HG03095 (cell line): ENCODE results near the gene RAB36.

Experiments
- ATAC-seq: cut with Tn5 transposase; IDR thresholded peaks from one replicate; pipeline ENCODE4 v1.9.1; 2021; ENCODE audit warnings: moderate library complexity; ENCODE audit not compliant: unreplicated experiment

Gene RAB36

DNA sequence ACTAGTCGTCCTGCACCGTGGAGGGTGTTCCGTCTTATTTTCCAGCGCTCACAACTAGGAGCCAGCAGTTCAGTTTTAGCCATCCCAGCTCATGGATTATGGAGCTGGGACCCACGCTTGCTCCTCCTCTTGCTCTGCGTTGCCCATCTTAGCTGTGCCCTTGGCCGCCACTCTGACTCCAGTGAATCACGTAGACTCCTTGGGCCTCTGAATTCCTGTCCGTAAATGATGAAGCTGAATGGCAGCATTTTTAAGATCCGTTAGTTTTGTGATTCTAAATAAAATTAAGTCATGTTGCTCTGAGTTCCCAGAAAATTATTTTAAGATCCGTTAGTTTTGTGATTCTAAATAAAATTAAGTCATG lies 58.8 kb downstream of the RAB36 start:
- no peak for ATAC-seq

DNA sequence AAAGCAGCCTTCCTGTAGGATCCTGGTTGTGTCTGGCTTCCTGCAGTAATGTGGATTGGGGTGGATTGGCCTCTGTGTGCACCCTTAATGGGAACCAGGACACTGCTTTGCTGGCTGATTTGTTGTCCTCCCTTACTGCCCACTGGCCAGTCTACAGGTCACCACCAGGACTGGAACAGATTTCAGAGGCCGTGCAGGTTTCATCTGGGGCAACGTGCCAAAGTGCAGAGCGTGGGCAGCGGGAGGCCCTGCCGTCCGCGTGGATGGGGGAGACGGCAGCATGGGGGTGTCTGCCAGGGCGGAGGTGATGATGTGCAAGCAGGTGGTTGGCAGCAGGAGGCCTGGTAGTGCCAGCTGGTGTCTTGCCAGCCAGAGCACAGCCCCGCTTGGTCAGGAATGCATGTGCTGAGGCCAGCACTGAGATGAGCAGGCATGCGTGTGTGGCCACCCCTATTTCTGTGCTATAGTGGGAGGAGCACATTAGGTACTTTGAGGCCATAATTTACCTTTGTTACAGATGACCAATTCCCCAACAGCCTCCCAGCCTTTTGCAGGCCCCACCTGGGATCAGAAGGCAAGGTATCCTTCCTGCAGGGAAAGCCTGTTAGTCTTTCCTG lies 59.4 kb downstream of the RAB36 start:
- ATAC-seq = no peak

DNA sequence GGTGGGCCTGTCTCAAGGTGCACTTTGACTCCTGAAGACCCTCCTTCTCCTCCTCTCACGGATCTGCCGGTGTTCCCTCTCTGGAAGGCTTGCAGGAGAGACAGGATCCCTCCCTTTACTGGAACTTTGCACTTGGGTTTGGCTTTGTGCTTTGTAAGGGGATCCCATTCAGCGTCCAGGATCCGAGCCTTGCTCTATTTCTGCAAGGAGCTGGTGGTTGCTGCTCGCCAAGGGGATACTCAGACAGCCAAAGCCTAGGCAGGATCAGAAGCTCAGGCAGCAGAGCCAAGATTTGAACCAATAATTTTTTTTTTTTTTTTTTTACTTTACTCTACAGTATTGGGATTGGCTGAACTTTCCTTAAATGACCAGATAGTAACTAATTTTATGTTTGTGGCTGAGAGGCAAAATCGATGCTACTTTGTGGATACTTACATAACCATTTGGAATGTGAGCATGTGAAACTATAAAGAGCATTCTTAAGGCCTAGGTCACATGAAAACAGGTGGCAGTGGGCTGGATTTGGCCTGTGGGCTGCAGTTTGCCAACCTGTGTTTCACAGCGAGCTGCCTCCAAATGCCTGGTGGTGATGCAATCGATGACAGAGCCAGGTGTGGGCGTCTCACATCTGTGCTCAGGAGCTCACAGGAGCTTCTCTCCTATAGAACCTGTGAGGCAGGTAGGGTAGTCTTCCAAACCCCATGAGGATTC lies 60.2 kb downstream of the RAB36 start:
- no peak for ATAC-seq

DNA sequence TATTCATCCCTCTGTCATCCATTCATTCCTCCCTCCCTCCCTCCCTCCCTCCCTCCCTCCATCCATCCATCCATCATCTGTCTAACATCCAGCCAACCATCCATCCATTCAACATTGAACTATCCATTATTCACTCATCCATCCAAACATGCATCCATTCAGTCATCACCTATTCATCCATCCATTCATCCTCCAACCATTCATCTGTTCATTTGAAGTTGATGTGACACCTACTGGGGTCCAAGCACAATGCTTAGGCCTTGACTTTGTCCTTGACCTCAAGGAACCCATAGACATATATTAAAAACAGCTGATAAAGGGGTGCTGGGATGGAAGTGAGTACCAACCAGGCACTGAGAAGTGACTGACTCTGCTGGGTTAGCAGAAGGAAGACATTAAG lies 61.6 kb downstream of the RAB36 start:
- ATAC-seq = no peak

DNA sequence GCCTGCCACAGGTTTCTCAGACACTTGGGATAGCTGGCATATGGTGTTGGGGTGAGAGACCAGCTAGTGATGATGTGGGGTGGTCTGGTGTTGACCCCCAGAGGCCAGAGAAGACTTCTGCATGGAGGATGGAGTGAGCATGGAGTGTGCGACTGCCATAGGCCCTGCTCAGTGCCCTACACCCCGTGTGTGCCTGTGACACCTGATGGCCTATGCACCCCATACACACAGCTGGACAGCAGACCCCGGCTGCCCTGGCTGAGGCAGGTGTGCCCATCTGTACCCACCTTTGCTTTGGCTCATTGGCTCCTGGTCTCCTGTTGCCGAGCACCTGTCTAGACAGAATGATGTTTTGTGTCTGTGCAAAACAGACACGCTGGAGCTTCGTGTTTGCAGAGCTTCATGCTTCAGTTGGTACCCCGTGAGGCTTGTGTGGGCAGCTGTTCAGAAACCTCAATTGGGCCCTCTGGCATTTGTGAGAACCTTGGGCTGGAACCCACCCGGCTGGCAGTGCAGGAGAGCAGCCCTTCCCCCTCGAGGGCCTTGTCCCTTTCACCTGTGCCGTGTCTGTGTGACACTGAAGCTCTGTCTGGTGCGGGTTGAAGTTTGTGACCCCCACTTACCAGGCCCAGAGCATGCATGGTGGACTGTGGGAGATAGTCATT lies 62.6 kb downstream of the RAB36 start:
- ATAC-seq = no peak

DNA sequence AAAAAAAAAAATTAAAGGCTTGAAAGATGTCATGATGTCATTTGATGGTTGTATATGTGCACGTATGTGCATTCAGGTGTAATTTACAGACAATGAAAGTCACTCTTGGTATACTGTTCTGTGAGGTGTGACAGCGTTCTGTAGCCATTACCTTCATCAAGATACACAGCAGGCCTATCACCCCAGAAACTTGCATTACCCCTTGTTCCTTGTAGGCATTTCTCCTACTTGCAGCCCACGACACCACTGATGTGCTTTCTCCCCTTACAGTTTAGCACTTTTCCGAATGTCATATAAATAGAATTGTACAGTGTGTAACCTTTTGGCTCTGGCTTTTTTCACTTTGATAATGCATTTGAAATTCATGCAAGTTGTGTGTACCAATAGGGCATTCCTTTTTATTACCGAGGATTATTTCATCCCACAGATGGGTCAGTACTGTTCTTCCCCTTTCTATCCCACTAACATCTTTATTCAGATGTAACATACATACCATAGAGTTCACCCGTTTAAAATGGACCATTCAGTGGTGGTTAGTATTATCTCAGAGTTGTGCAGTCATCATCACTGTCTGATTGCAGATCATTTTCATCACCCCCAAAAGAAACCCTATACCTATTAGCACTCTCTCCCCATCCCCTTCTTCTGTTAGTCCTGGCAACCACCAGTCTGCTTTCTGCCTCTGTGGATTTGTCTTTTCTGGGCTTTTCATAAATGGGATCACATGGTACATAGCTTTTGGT lies 65.3 kb downstream of the RAB36 start:
- ATAC-seq = no peak

DNA sequence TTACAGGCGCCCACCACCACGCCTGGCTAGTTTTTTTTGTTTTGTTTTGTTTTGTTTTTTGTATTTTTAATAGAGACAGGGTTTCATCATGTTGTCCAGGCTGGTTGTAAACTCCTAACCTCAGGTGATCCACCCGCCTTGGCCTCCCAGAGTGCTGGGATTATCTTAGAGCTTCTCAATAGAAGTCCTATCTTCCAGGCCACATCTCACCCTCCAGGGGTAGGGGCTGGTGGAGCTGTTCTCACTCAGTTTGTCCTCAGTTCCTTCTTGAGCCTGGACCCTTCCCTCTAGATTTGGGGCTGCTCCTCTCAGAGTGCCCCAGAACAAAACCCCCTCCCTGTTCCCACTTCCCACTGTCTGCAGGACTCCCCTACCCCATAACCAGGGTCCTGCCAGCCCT lies 66.3 kb downstream of the RAB36 start:
- ATAC-seq = no peak

DNA sequence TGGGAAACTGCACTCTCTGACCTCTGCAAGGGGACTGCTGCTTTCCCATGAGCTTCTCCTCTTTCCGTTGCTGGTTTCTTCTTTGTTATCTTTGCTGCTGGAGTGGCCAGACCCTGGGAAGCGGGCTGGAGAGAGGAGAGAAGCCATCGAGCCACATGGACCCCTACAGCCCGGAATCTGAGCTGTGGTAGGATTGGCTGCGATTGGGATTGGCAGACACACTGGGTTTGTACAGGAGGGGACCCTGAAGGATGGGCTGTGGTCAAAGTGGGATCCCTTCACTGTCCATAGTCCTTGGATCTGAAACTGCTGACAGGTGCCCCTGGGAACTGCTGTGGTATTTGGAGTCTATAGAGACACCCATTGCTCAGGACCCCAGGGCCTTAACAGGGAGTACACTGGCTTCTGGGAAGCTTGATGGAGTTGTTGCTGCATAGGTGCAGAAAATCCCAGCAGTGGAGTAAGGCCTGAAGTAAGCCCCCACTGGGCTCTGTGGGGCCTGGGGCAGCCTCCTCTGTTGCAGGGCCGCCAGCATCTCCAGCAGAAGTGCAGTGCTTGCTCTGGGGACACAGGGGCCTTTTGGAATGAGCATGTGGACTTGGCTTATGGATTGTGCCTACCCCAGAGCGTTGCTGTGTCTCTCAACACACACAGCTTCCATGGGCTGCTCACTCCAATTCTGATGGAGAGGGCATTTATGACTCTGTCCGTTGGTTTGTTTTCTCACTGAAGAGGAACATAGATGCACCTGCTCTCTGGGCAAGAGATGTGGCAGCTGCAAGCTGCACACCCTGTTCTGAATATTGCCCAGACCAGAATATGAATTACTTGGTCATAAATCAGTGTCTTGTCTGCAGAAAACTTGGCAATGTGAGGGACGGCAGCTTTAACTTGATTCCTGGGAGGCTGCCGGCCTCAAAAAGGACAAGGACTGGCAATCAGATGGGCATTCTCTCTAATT lies 67.1 kb downstream of the RAB36 start:
- ATAC-seq = no peak

DNA sequence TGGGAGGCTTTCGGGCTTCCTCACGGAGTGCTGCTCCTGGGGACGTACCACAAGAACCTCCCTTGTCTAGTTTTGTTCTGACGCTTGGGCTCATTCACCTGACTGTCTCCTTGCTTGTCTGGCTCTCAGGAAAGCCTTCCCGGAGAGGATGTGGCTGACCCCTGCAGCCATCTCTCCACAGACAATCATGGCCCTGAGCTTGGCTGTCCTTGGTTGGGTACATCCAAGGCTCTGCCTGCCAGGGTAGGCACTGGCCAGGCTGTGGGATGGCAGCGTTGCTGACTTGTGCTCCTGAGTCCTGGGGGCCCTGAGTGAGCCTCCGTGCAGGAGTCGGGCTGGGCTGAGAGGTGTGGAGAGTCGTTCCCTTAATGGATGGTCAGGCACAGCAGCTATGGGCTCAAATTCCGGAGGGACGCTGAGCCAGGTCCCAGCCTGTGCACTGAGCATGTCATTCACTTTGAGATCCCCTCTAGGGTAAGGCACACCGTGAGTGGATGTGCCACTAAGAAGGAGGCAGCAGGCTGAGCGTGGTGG lies 67.8 kb downstream of the RAB36 start:
- ATAC-seq = no peak

DNA sequence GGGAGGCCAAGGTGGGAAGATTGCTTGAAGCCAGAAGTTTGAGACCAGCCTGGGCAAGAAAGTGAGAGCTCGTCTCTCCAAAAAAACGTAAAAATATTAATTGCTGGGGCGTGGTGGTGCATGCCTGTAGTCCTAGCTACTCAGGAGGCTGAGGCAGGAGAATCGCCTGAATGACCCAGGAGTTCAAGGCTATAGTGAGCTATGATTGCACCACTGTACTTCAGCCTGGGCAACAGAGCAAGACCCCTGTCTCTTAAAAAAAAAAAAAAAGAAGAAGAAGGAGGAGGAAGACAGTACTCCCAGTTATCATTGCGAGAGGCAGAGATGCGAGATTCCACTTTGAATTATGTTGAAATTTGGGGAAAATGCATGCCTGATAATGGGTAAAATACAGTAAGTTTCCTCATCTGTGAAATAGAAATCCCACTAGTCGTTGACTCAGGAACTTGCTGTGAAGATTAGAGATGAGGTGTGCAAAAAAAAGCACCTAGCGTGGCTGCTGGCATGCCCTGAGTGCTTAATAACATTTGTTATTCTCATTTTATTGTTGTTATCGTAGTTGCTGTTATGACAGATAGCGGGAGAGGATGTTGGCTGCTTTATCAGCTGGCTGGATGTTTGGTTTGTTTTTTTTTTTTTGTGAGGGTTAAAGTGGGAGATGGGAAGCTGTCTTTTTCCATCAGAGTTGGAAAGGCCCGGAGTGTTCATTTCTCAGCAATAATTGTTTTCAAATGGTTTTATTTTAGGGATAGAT lies 68.5 kb downstream of the RAB36 start:
- no peak for ATAC-seq
